22Rv1 (cell line): Measurements from ENCODE around the gene CNIH2.

Experiments
- ZFX ChIP-seq: fragments of 450-650 bp; IDR thresholded peaks from 2 replicates; pipeline ENCODE4 v1.6.1; 2017; ENCODE audit warnings: antibody characterized with exemption, borderline replicate concordance
- TF ChIP-seq, protein P1 (sequence below): fragments of 450-650 bp; IDR thresholded peaks from 2 replicates; pipeline ENCODE4 v1.5.1; 2017; ENCODE audit warnings: mild to moderate bottlenecking

DNA sequence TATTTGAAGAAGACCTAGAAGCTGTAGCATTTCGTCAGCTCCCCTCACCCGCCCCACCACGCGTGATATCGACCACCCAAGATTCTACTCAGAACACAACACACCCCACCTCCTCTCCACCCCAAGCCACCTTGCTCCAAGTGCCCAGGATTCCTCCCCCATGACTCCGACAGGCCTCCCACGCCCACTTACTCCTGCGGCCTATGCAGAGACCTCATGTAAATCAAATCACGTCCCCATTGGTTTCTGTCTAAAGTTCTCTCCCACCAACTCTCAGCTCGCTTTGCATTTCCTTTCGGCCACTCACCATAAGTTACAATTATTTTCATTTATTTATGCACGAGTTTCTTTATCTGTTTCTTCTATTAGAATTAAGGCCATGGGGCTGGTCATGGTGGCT, 24.7 kb downstream of the CNIH2 start:
- TF ChIP-seq, protein P1, sequence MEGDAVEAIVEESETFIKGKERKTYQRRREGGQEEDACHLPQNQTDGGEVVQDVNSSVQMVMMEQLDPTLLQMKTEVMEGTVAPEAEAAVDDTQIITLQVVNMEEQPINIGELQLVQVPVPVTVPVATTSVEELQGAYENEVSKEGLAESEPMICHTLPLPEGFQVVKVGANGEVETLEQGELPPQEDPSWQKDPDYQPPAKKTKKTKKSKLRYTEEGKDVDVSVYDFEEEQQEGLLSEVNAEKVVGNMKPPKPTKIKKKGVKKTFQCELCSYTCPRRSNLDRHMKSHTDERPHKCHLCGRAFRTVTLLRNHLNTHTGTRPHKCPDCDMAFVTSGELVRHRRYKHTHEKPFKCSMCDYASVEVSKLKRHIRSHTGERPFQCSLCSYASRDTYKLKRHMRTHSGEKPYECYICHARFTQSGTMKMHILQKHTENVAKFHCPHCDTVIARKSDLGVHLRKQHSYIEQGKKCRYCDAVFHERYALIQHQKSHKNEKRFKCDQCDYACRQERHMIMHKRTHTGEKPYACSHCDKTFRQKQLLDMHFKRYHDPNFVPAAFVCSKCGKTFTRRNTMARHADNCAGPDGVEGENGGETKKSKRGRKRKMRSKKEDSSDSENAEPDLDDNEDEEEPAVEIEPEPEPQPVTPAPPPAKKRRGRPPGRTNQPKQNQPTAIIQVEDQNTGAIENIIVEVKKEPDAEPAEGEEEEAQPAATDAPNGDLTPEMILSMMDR: no peak
- TF ChIP-seq ZFX: no peak
